GM12872 (cell line): ENCODE data around the gene HERPUD1.

ENCODE experiments used
- TF ChIP-seq, protein P1 (sequence below): IDR thresholded peaks from 3 replicates; pipeline ENCODE4 v1.5.1; 2011; ENCODE audit warnings: low read depth, mild to moderate bottlenecking, low read length, moderate library complexity; ENCODE audit not compliant: insufficient read depth

HERPUD1 gene

DNA sequence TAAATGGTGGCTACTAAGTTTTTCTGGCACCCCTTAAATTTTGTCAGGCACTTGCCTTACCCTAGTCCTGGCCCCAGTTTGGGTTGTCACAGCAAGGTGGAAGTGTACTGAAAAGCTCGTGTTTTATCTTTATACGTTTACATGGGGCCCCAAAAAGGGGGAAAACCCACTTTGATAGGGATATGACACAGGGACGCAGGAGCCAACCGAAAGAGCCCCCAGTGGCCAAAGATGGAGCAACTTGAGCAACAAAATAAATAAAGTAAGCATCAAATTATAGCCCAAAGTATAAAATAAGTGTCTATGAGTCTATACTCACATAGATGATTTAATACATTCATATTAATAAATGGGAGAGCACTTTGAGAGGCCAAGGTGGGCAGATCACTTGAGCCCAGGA is 24.8 kb downstream of the HERPUD1 start:
- TF ChIP-seq, protein P1, sequence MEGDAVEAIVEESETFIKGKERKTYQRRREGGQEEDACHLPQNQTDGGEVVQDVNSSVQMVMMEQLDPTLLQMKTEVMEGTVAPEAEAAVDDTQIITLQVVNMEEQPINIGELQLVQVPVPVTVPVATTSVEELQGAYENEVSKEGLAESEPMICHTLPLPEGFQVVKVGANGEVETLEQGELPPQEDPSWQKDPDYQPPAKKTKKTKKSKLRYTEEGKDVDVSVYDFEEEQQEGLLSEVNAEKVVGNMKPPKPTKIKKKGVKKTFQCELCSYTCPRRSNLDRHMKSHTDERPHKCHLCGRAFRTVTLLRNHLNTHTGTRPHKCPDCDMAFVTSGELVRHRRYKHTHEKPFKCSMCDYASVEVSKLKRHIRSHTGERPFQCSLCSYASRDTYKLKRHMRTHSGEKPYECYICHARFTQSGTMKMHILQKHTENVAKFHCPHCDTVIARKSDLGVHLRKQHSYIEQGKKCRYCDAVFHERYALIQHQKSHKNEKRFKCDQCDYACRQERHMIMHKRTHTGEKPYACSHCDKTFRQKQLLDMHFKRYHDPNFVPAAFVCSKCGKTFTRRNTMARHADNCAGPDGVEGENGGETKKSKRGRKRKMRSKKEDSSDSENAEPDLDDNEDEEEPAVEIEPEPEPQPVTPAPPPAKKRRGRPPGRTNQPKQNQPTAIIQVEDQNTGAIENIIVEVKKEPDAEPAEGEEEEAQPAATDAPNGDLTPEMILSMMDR: peak; percentile 40; the same call in 1 of the 3 replicates

DNA sequence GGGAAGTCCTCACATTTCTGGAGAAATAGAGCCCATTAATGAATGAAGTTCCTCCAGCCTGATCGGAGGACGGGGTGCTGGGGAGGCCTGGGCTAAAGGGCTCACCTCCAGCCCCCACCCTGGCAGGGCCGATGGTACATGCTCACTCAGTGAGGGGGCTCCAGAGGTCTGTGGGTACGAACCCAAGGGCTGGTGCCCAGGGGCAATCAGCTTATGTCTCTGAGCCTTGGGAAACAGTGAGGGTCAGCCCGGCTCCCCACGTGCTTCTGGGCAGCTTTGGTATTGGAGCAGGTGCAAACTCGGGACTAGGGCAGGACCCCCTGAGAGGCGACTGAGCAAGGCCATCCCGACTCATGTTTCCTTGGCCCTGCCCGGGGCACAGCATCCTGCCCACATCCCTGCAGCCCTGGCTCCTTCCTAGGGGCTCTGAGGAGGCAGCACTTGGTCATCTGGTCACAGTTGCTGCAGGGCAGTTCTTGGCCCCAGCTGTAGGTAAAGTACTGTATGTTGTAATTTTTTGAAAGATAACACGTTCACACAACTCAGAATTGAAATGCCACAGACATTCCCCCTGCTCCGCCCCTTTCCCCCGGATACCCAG is 28.8 kb downstream of the HERPUD1 start:
- TF ChIP-seq, protein P1: no peak

DNA sequence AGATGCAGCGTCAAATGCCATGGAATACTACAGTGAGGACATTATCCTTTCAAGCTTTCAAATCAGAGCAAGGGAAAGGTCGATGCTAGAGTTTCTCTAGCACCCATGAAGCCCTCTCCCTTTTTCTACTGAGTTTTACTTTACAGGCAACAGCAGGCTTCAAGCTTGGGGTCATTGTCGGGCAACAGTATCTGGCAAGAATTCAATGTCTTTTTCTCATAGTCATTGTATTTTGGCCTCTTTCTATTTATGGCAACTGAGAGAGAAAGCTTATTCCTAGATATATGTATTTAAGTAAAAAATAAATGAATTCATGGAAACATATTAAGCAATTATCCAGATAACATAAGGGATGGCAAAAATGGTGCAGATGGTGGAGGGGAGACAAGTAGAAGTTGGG is 29.4 kb downstream of the HERPUD1 start:
- TF ChIP-seq, protein P1: no peak

DNA sequence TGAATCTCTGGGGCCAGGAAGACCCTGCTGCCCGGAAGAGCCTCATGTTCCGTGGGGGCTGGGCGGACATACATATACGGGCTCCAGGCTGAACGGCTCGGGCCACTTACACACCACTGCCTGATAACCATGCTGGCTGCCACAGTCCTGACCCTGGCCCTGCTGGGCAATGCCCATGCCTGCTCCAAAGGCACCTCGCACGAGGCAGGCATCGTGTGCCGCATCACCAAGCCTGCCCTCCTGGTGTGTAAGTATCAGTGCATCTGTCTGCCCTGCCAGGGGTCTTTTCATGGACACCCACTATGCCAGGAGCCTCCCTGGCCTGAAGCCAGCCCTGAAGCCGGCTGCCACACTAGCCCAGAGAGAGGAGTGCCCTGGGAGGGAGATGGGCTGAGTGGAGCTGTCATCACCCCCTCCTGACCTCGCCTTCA is 29.9 kb downstream of the HERPUD1 start, which contains the start of gene CETP:
Gene CETP, plus strand, starts transcription at position 100 of the 431 bp plus-strand sequence. Its CDS starts 30 bp downstream, at position 130.
- TF ChIP-seq, protein P1: no peak

DNA sequence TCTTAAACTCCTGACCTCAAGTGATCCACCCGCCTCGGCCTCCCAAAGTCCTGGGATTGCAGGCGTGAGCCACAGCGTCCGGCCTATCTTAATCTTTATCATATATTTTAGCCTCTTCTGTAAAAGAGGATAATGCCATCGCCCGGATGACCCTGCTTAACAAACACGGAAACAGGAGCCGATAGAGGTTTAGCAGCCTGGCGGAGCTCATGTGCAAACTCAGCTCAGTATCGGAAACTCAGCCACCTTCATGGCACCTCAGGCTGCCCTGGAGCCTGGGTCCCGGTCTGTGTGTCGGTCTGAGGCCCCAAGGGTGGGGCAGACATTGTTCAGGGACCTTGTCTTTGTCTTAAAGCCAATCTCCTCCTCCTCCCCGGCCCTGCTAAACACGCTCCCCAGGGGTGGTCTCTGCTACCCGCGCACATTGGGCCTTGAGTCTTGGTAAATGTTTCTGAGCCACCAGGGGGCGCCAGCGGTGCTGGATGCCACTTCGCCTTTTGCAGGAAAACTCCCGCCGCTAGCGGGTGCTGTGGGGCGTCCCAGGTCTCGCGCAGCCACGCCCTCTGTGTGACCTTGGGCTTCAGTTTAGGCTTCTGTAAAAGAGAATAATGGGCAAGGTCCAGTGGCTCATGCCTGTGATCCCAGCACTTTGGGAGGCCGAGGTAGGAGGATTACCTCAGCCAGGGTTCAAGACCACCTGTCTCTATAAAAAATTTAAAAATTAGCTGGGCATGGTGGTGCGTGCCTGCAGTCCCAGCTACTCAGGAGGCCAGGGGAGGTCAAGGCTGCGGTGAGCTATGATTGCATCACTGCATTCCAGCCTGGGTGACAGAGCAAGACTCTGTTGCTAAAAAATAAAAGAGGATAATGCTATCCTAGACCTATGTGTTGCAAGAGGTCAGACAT is 32.6 kb downstream of the HERPUD1 start:
- TF ChIP-seq, protein P1: peak; percentile 99

DNA sequence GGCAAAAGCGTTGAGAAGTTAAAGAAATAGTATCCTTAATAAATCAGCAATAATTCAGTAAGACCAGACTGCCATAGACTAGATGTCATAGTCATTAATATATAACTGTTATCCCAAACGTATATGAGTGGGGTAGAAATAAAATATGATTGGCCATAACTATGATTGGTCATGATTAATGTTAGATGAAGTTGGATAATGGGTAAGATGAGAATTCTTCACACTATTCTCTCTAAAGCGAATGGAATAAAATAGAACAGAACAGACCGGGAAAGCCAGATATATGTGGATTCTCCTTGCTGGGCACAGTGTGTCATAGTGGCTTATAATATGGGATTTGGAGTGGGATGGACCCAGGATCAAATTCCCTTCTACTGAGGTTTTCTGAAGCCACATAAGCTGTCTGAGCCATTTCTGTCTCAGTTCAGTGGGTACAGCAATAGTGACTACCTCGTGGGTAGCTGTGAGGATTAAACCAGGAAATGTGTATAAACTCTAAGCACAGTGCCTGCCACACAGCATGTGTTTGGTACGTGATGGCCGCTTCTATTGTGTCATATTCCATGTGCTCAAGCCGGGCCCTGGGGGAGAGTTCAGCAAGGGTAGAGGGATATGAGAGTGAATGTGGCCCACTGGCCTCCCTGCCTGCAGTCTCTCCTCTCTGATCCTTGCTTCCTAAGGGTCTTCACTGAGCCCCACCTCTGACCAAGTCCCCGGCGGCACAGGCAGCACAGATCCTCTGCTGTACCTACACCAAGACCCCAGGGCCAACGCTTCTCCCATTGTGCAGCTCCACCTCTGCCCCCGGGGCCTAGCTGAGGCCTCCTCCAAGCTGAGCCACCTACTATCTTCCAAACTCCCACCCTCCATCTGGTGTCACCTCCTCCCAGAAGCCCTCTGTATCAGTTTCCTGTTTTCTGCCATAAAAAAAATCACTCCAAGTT is 33.5 kb downstream of the HERPUD1 start:
- TF ChIP-seq, protein P1: no peak
